HL-60/S4 treated with phorbol 12-myristate 13-acetate at 8.2 ng/mL for 4 days and 3 days (cell line): ENCODE data around the gene GABPA.
"Not testable (repeated sequence)": the region's sequence is repeated elsewhere in the genome, so short reads cannot be mapped to it uniquely, and the experiment has no call there.

Experiments used
- in situ Hi-C: fragments of 300-500 bp; cut with MboI; formaldehyde crosslinking; loops from 2 replicates; pipeline ENCODE4 v1.15.0; 2022; ENCODE audit warnings: low sequenced_read_pairs

GABPA gene

DNA sequence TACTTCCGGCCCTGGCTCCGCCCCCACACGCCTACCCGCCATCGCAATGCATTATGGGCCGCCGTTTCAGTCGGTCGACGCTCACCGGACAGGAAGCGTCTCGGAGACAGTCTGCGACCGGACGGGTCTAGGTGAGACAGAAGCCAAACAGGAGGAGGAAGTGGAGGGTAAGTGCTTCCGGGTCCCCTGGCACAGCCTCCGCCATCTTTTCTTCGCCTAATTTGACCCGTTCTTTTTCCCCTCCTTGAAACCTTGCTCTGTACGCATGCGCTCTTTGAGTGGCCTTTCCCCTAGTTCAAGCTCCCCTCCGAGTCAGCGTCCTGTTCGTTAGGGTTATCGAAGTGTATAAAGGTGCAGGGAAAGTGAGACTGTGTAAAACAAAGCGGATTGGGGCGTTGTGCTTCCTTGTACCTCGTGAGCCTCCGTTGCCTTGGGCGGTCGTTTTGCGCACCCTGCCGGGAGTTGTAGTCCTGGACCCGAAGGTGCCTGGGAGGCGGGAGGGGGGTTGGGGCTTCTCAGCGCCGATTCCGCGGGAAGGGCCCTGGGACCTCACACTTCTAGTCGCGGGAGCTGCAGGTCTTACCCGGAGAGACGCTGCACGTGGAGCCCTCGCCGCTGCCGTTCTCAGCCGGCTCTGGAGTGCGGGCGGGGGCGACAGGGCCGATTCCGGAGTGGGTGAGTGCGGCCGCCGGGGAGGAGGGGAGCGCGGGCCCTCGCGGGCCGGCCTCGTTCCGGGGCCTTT lies at the start of gene GABPA, which contains the start of gene ATP5PF:
TSS of gene GABPA (plus strand) at position 69 of the 742 bp plus-strand sequence. CDS start 6,627 bp downstream, outside the sequence.
TSS of gene ATP5PF (minus strand) at position 1 of the 742 bp plus-strand sequence. CDS start 5,110 bp downstream, outside the sequence.
- in situ Hi-C loops, result loop anchor here (25.0 kb wide), 1 partner anchor 427 kb away; the partner anchor contains the start of gene APP

- in situ Hi-C loops, result no loop called here
Measured at GRCh38 chr21:25687787-25688186, 47.0 kb upstream of the GABPA start.

- in situ Hi-C loops, result no loop called here
Measured at GRCh38 chr21:25688275-25689155, 46.3 kb upstream of the GABPA start.

GRCh38 chr21:25689226-25689625 lies 45.5 kb upstream of the GABPA start:
- in situ Hi-C loops, result no loop called here

DNA sequence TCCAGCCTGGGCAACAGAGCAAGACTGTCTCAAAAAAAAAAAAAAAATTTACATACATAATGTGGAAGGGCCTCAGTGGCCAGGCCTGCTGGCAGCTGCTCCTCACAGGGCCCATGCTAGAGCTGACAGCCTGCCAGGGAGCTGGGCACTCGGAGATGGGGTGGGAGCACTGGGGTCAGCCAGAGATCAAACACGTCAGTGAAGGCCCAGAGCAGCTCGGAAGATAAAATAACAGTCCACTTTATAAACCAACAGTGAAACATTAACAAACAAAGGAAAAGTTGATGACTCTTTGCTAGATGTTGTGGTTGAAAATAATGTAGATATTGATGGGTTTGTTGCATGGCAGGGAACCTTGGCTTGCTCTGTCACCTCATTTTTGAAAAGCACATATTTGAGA lies 42.8 kb upstream of the GABPA start:
- in situ Hi-C loops, result no loop called here

DNA sequence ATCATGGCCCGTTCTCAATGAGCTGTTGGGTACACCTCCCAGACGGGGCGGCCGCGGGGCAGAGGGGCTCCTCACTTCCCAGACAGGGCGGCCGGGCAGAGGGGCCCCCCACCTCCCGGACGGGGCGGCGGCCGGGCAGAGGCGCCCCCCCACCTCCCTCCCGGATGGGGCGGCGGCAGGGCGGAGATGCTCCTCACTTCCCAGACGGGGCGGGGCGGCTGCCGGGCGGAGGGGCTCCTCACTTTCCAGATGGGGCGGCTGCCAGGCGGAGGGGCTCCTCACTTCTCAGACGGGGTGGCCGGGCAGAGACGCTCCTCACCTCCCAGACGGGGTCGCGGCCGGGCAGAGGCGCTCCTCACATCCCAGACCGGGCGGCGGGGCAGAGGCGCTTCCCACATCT lies 39.3 kb upstream of the GABPA start:
- in situ Hi-C loops, result not testable (repeated sequence)

- in situ Hi-C loops, result loop anchor here (25.0 kb wide), 1 partner anchor 88 kb away; the partner anchor contains the start of gene MRPL39
Measured at GRCh38 chr21:25700741-25701140, 34.0 kb upstream of the GABPA start.

DNA sequence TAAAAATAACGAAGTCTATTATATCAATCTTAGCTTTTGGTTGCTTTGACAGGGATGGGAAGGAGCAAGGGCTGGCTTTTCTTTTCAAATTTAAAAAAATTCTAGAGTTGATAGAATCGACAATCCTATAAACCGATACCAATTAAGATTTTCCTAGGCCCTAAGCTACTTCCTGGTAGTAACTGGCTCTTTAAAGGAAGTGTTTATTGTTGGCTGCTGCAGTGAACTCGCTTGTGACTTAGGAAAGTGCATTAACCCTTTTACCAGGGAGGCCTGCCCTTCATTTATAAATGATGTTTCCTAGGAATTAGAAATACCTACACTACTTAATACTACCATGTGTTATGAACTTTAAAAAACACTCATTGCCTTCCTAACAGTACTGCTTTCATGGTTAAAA lies 33.2 kb upstream of the GABPA start:
- in situ Hi-C loops, result loop anchor here (25.0 kb wide), 1 partner anchor 89 kb away; the partner anchor contains the start of gene MRPL39

GRCh38 chr21:25708467-25709065 lies 26.2 kb upstream of the GABPA start:
- in situ Hi-C loops, result loop anchor here (25.0 kb wide), 1 partner anchor 96 kb away; the partner anchor contains the start of gene MRPL39

DNA sequence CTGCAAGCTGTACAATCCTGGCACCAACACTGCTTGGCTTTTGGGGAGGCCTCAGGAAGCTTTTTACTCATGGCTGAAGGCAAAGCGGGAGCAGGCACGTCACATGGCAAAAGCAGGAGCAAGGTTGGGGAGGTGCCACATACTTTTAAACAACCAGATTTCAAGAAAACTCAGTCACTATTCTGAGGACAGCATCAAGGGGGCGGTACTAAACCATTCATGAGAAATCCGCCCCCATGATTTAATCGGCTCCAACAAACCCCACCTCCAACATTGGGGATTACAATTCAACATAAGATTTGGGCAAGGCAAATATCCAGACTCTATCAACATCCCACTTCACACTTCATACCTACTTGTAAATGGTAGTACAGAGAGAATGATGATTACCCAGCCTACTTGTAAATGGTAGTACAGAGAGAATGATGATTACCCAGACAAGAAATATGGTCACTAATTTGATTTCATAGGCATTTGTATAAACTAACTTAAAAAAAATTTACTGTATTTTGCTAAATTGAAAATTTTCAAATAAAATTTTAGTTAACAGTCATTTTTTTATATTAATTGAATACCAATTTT lies 25.0 kb upstream of the GABPA start:
- in situ Hi-C loops, result loop anchor here (25.0 kb wide), 1 partner anchor 97 kb away; the partner anchor contains the start of gene MRPL39

DNA sequence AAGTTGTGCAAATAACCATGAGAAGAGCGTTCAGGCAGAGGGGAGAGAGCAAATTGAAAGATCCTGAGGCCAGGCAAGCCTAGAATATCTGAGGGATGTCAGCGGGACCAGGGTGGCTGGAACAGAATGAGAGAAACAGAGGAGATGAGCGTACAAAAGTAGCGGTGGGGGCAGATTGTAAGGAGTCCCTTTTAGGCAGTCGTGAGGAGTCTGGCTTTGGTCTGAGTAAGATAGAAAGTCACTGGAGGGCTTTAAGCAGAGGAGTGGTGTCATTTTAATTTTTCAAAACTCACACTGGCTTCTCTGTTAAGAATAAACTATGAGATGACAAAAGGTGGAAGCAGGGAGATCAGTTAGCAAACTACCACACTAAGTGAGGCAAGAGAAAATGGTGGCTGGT lies 24.2 kb upstream of the GABPA start:
- in situ Hi-C loops, result loop anchor here (25.0 kb wide), 1 partner anchor 98 kb away; the partner anchor contains the start of gene MRPL39

GRCh38 chr21:25714066-25714465 lies 20.7 kb upstream of the GABPA start:
- in situ Hi-C loops, result loop anchor here (25.0 kb wide), 1 partner anchor 102 kb away; the partner anchor contains the start of gene MRPL39

- in situ Hi-C loops, result loop anchor here (25.0 kb wide), 1 partner anchor 105 kb away; the partner anchor contains the start of gene MRPL39
Measured at GRCh38 chr21:25717491-25718147, 17.2 kb upstream of the GABPA start.

- in situ Hi-C loops, result loop anchor here (25.0 kb wide), 1 partner anchor 110 kb away; the partner anchor contains the start of gene MRPL39
Measured at GRCh38 chr21:25721987-25722386, 12.8 kb upstream of the GABPA start.

DNA sequence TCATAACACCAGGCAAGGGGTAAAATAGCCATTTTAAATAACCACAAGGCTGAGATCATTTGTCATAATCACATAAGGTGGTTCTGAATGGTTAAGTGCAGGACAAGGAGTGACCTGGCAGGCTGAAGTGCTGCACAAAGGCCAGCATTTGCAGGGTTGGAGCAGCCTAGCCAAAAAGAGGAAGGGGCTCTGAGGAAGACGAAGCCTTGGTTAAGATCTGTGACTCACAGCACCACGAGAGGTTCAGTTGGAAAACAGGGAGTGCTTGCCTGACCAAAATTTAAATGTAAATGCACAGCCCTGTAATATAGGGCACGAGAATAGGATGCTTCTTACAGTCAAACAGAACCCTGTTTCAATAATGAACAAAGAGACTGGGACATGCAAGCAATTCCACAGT lies 12.1 kb upstream of the GABPA start:
- in situ Hi-C loops, result loop anchor here (25.0 kb wide), 1 partner anchor 110 kb away; the partner anchor contains the start of gene MRPL39

DNA sequence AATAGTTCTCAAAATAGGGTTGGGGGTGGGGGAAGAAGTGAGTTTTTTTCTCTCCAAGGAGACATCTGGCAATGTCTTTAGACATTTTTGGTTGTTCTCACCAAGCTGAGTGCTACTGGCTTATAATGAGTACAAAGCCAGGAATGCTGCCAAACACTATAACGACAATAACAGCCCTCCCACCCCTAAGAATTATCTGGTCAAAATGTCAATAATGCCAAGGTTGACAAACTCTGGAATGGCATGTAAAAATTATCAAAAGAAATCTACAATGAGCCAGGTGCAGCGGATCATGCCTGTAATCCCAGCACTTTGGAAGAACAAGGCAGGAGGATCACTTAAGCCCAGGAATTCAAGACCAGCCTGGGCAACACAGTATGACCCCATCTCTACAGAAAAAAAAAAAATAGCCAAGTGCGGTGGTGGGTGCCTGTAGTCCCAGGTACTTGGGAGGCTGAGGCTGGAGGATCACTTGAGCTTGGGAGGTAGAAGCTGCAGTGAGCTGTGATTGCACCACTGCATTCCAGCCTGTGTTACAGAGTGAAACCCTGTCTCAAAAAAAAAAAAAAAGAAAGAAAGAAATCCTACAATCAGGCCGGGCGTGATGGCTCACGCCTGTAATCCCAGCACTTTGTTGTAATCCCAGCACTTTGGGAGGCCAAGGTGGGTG lies 2.5 kb upstream of the GABPA start:
- in situ Hi-C loops, result loop anchor here (25.0 kb wide), 1 partner anchor 430 kb away; the partner anchor contains the start of gene APP

- in situ Hi-C loops, result loop anchor here (25.0 kb wide), 1 partner anchor 428 kb away; the partner anchor contains the start of gene APP
Measured at GRCh38 chr21:25733859-25734653, 716 bp upstream of the GABPA start.

DNA sequence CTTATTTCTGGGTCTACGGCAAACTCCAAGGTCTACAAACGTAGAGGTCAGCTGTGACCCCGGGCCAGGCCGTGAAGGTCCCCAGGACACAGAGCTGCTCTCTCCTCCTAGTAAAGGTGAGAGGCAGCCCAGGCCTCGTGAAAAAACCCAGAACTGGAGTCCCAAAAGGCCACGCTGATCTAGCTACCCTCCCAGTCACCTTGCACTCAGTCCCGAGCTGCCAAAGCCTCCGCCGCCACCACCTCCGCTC lies 193 bp upstream of the GABPA start:
- in situ Hi-C loops, result loop anchor here (25.0 kb wide), 1 partner anchor 428 kb away; the partner anchor contains the start of gene APP
